Thymus (tissue), 11 donors: ENCODE measurements around the gene KIF22. TPM values are rescaled to one million over a fixed set of nuclear protein-coding genes. Genes with fewer than 3 reads are reported as not detected.
"Not testable (repeated sequence)": the region's sequence is repeated elsewhere in the genome, so short reads cannot be mapped to it uniquely, and the experiment has no call there.

Experiments used
- DNase-seq, 9 donors: peaks; one replicate each; pipeline ENCODE4 v3.0.0-alpha.2; 2013; ENCODE audit warnings: low spot score in 9 of 9, low read depth in 6 of 9, missing footprints in 1 of 9
- H3K27ac ChIP-seq, 2 donors: one replicate each; pipeline ENCODE4 v1.5.1; 2013; ENCODE audit warnings: control low read depth in 1 of 2, low read depth in 1 of 2, low read length in 1 of 2, mild to moderate bottlenecking in 1 of 2, moderate library complexity in 1 of 2
- H3K27me3 ChIP-seq, 2 donors: one replicate each; pipeline ENCODE4 v1.5.1; 2013; ENCODE audit warnings: low read length in 1 of 2; ENCODE audit not compliant: control insufficient read depth in 2 of 2, insufficient read depth in 1 of 2
- H3K36me3 ChIP-seq, 2 donors: one replicate each; pipeline ENCODE4 v1.5.1; 2013; ENCODE audit warnings: low read length in 1 of 2, mild to moderate bottlenecking in 1 of 2, moderate library complexity in 1 of 2; ENCODE audit not compliant: control insufficient read depth in 2 of 2, insufficient read depth in 2 of 2
- H3K4me1 ChIP-seq, 2 donors: one replicate each; pipeline ENCODE4 v1.5.1; 2013; ENCODE audit warnings: low read length in 2 of 2; ENCODE audit not compliant: control insufficient read depth in 2 of 2, insufficient read depth in 2 of 2
- H3K4me3 ChIP-seq, 2 donors: one replicate each; pipeline ENCODE4 v1.5.1; 2013; ENCODE audit warnings: low read length in 2 of 2, control low read depth in 1 of 2, mild to moderate bottlenecking in 1 of 2
- H3K9me3 ChIP-seq, 2 donors: one replicate each; pipeline ENCODE4 v1.5.1; 2013; ENCODE audit warnings: low read length in 1 of 2, mild to moderate bottlenecking in 1 of 2; ENCODE audit not compliant: control insufficient read depth in 2 of 2, insufficient read depth in 1 of 2
- WGBS: extraction: QIAGEN DNeasy Blood & Tissue Kit; methylation state at CpG from one replicate; pipeline ENCODE4 v1.1.7; 2013; 5-methylcytosine and 5-hydroxymethylcytosine counted together
- polyA plus RNA-seq: library from polyadenylated mRNA; stranded (reverse); fragments of 200-250 nt; gene quantifications from one replicate; pipeline ENCODE4 v1.2.3, GENCODE V29; 2013
- total RNA-seq: library from RNA; stranded (reverse); fragments of 120-200 nt; gene quantifications from one replicate; pipeline ENCODE4 v1.2.4, GENCODE V29; 2013
- donor health status: healthy.

Gene KIF22
- total and polyA plus RNA-seq, 2 donors, result 82.5 to 105 TPM

DNA sequence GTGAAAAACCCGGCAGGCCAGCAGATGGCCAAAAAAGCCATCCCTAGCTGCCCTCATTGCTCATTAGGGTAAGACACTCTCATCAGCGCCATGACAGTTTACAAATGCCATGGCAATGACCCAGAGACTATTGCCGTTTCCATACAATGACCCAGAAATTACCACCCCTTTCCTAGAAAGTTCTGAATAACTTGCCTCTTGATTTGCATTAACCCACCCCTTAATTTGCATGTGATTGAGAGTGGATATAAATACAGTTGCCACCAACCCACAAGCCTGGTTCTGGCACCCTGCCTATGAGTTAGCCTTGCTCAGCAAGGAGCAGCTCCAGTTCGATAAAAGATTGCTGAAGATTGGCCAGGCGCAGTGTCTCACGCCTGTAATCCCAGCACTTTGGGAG lies 28.7 kb upstream of the KIF22 start:
- H3K27ac ChIP-seq, result no peak overlapping the region
- H3K9me3 ChIP-seq, result no peaks in the 10 kb centered on the region
- DNase-seq, result no peak
- H3K36me3 ChIP-seq, result no peaks in the 10 kb centered on the region
- WGBS, result 86% methylated on average over 6 of the region's 6 CpGs
- no peaks in the 10 kb centered on the region for H3K27me3 ChIP-seq
- H3K4me1 ChIP-seq, result peaks cover 0 to 10% of the 10 kb centered on the region in 2 donors
- no peak overlapping the region for H3K4me3 ChIP-seq

- no peak for DNase-seq
- Histone ChIP-seq H3K4me3 (no peak overlapping the region), H3K27ac (no peak overlapping the region), H3K36me3 (no peaks in the 10 kb centered on the region), H3K27me3 (no peaks in the 10 kb centered on the region), H3K9me3 (no peaks in the 10 kb centered on the region), H3K4me1 (peaks cover 0 to 2% of the 10 kb centered on the region in 2 donors)
- WGBS, result 96% methylated on average over 6 of the region's 6 CpGs
Observed at GRCh38 chr16:29763326-29763725, 27.2 kb upstream of the KIF22 start.

DNA sequence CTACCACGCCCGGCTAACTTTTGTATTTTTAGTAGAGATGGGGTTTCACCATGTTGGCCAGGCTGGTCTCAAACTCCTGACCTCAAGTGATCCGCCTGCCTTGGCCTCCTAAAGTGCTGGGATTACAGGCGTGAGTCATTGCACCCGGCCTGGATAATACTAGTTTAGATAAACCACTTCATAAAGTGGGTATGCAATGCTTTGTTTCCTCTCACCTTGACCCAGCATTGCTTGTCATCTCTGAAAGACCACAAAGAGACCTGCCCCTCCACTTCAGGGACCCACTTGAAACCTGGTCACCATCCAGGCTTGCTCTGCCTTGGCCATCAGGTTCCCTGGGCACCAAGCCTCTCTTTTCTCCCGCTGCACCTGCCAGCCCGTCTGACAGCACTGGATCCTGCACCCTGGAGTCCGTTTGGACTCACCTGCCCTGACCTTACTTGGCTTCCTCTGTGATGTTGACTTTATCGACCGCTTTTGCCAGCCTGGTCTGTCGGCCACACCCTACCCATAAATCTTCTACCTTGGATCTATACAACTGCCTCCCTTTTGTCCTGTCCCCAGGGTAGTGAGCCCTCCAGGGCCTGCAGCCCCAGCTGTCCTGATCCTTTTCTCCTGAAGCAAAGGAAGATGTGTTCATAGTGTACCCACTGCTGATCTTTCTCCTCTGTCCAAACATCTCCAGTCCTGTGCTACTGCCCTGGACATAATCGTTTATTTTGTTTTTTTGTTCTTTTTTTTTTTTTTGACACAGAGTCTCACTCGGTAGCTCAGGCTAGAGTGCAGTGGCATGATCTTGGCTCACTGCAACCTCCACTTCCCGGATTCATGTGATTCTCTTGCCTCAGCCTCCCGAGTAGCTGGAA lies 25.2 kb upstream of the KIF22 start:
- peaks cover 0 to 2% of the 10 kb centered on the region in 2 donors for H3K4me1 ChIP-seq
- no peaks in the 10 kb centered on the region for H3K27me3 ChIP-seq
- no peak overlapping the region for H3K4me3 ChIP-seq
- no peaks in the 10 kb centered on the region for H3K36me3 ChIP-seq
- WGBS, result 93% methylated on average over 15 of the region's 15 CpGs
- no peak for DNase-seq
- H3K27ac ChIP-seq, result no peak overlapping the region
- H3K9me3 ChIP-seq, result no peaks in the 10 kb centered on the region

GRCh38 chr16:29766571-29766970 lies 24.0 kb upstream of the KIF22 start:
- Histone ChIP-seq H3K9me3 (no peaks in the 10 kb centered on the region), H3K4me1 (no peaks in the 10 kb centered on the region), H3K4me3 (no peak overlapping the region), H3K27ac (no peak overlapping the region), H3K36me3 (no peaks in the 10 kb centered on the region), H3K27me3 (no peaks in the 10 kb centered on the region)
- no peak for DNase-seq
- WGBS, result over 99% methylated on average over 3 of the region's 3 CpGs

DNA sequence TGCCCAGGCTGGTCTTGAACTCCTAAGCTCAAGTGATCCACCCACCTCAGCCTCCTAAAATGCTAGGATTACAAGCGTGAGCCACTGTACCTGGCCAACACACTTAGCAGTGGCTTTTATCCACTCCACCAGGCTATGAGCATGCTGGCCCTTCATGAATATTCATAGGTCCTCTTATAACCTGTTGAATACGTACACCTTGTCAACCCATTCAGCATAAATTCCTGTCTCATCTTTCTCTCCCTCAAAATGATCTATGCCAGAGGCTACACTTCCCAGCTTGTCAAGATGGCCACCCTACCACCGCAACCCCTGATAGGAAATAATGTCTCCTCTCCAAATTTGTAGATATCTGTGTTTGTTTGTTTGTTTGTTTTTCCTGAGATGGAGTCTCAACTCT lies 23.5 kb upstream of the KIF22 start:
- no peak for DNase-seq
- no peak overlapping the region for H3K27ac ChIP-seq
- no peaks in the 10 kb centered on the region for H3K36me3 ChIP-seq
- 96% methylated on average over 3 of the region's 3 CpGs for WGBS
- H3K27me3 ChIP-seq, result no peaks in the 10 kb centered on the region
- no peaks in the 10 kb centered on the region for H3K9me3 ChIP-seq
- H3K4me3 ChIP-seq, result no peak overlapping the region
- H3K4me1 ChIP-seq, result no peaks in the 10 kb centered on the region

- Histone ChIP-seq H3K27ac (no peak overlapping the region), H3K27me3 (no peaks in the 10 kb centered on the region), H3K36me3 (no peaks in the 10 kb centered on the region), H3K9me3 (no peaks in the 10 kb centered on the region), H3K4me1 (no peaks in the 10 kb centered on the region), H3K4me3 (no peak overlapping the region)
- WGBS, result 98% methylated on average over 2 of the region's 2 CpGs
- no peak for DNase-seq
Observed at GRCh38 chr16:29769507-29769906, 21.0 kb upstream of the KIF22 start.

DNA sequence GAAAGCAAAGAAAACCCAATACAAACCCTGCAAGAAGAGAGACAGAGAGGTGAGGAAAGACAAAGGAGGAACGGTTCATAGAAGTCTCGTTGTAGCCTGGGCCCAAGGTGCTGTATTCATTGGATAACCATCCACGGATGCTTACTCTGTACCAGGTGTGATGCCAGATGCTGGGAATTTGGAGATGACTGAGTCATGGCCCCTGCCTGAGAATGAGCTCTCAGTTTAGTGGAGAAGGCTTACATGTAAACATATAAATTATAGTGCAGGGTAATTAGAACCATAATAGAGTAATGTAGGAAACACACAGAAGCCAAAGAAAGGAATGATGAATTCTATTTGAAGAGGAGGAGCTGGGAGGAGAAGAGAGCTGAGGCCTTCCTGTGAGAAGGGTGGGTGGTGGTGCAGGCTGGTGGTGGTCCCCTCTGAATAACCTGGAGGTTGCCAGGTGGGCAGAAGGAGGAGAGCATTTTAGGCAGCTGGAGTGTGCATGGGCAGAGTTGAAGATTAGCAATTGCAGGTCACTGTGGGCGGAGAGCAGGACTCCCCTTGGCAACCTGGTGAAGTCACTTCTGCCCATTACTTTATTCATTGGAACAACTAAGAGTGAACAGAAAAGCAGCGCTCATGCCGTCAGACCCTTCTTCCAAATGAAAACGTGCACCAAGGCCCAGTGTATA lies 20.2 kb upstream of the KIF22 start:
- H3K4me1 ChIP-seq, result no peaks in the 10 kb centered on the region
- H3K9me3 ChIP-seq, result no peaks in the 10 kb centered on the region
- no peak for DNase-seq
- no peaks in the 10 kb centered on the region for H3K27me3 ChIP-seq
- 88% methylated on average over 7 of the region's 7 CpGs for WGBS
- no peaks in the 10 kb centered on the region for H3K36me3 ChIP-seq
- no peak overlapping the region for H3K4me3 ChIP-seq
- no peak overlapping the region for H3K27ac ChIP-seq

- not testable (repeated sequence) for H3K4me3 ChIP-seq, H3K27ac ChIP-seq, H3K4me1 ChIP-seq, DNase-seq, H3K9me3 ChIP-seq, H3K36me3 ChIP-seq, H3K27me3 ChIP-seq
- 98% methylated on average over 7 of the region's 7 CpGs for WGBS
Observed at GRCh38 chr16:29772330-29772729, 18.2 kb upstream of the KIF22 start.

DNA sequence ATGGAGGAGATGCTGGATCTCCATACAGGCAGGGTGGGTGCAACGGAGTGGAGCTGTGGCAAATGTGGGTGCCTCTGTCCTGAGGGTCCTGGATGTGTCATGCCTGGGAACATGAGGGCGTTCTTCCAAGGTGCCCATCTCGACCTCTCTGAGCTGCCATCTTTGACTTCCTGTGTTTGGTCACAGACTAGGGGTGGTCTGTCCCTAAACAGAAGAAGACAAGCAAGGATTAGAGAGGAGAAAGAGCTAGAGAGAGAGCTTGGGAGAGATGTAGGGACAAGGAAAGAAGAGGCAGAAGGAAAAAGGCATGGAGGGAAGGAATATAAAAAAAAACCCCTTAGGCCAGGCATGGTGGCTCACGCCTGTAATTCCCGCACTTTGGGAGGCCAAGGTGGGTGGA lies 15.8 kb upstream of the KIF22 start:
- H3K36me3 ChIP-seq, result no peaks in the 10 kb centered on the region
- H3K4me3 ChIP-seq, result no peak overlapping the region
- no peaks in the 10 kb centered on the region for H3K27me3 ChIP-seq
- 97% methylated on average over 5 of the region's 5 CpGs for WGBS
- H3K4me1 ChIP-seq, result no peaks in the 10 kb centered on the region
- no peak for DNase-seq
- H3K27ac ChIP-seq, result no peak overlapping the region
- no peaks in the 10 kb centered on the region for H3K9me3 ChIP-seq
